ENCODE data around the gene CANT1. TPM values are rescaled to one million over a fixed set of nuclear protein-coding genes. Genes with fewer than 3 reads are reported as not detected.

Gene CANT1
- total RNA-seq, 1 experiment from 2014 or later: 86.4 TPM

DNA sequence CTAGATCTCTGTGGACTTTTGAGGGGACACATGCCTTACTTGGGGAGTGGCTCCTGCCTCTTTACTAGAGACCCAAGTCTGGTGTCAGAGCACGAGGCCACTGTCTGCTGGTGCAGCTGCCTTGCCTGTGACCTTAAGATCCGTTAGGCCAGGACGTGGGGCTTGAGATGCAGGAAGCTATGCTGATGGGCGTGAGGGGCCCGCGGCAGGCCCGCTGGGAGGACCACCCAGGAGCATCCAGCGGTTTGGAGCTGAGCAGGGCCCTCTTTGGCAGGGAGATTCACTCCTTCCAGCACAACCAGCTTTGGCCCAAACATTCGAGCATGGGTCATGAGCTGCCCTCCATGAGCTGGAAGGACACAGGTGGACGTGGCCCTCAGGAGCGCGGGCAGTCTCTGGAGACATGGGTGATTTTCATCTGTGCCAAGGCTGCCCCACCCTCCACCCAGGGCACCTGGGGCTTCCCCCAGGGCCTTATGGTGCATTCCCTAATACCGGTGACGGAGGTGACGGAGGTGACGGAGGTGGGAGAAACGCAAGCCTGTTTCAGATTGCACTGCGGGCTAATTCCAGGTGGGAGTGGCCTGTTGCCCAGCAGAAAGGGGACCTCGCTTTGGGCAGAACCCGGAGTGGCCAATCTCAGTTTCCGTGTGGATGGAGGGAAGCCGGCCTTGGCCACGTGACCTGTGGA is 42.5 kb downstream of the CANT1 start:
- POLR2A ChIA-PET: no interaction called here
- Mint-ChIP-seq H3K27me3 (ENCODE audit: insufficient read depth, unreplicated experiment) (no peaks in the 10 kb centered on the region), H3K36me3 (ENCODE audit: insufficient read depth, unreplicated experiment) (peaks cover 9% of the 10 kb centered on the region), H3K4me1 (ENCODE audit: low read depth, unreplicated experiment) (peaks cover 23% of the 10 kb centered on the region), H3K4me3 (ENCODE audit: unreplicated experiment) (no peak overlapping the region), H3K27ac (ENCODE audit: unreplicated experiment) (no peak overlapping the region), H3K9me3 (ENCODE audit: unreplicated experiment) (no peaks in the 10 kb centered on the region)
- CTCF ChIA-PET: interaction anchor here (0.6 to 1.9 kb wide), 3 partner anchors 16 to 101 kb away, joined by 3 to 7 read pairs (median 4); no protein-coding TSS in a partner anchor
- H3K4me1 ChIP-seq: peaks cover 25% of the 10 kb centered on the region
- BruUV-seq (replicated peaks): no TSS peak
- H3K36me3 ChIP-seq (ENCODE audit: control insufficient read depth, insufficient read depth, low read length): no peaks in the 10 kb centered on the region
- intact Hi-C loops (cut with micrococcal nuclease; ENCODE audit: unreplicated experiment): no loop called here
- H3K27me3 ChIP-seq (replicated peaks; ENCODE audit: control insufficient read depth, insufficient read depth, low read length): no peaks in the 10 kb centered on the region
- DNase-seq: no peak
- H3K9me3 ChIP-seq: no peaks in the 10 kb centered on the region
- H3K4me3 ChIP-seq (ENCODE audit: low read depth, low read length): no peak overlapping the region
- TF ChIP-seq, protein P1, sequence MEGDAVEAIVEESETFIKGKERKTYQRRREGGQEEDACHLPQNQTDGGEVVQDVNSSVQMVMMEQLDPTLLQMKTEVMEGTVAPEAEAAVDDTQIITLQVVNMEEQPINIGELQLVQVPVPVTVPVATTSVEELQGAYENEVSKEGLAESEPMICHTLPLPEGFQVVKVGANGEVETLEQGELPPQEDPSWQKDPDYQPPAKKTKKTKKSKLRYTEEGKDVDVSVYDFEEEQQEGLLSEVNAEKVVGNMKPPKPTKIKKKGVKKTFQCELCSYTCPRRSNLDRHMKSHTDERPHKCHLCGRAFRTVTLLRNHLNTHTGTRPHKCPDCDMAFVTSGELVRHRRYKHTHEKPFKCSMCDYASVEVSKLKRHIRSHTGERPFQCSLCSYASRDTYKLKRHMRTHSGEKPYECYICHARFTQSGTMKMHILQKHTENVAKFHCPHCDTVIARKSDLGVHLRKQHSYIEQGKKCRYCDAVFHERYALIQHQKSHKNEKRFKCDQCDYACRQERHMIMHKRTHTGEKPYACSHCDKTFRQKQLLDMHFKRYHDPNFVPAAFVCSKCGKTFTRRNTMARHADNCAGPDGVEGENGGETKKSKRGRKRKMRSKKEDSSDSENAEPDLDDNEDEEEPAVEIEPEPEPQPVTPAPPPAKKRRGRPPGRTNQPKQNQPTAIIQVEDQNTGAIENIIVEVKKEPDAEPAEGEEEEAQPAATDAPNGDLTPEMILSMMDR (IDR thresholded peaks at IDR 0.05; ENCODE audit: insufficient read depth in 1 of 2, low read depth in 1 of 2, low read length in 1 of 2, severe bottlenecking in 1 of 2, unreplicated experiment in 1 of 2): no peak

DNA sequence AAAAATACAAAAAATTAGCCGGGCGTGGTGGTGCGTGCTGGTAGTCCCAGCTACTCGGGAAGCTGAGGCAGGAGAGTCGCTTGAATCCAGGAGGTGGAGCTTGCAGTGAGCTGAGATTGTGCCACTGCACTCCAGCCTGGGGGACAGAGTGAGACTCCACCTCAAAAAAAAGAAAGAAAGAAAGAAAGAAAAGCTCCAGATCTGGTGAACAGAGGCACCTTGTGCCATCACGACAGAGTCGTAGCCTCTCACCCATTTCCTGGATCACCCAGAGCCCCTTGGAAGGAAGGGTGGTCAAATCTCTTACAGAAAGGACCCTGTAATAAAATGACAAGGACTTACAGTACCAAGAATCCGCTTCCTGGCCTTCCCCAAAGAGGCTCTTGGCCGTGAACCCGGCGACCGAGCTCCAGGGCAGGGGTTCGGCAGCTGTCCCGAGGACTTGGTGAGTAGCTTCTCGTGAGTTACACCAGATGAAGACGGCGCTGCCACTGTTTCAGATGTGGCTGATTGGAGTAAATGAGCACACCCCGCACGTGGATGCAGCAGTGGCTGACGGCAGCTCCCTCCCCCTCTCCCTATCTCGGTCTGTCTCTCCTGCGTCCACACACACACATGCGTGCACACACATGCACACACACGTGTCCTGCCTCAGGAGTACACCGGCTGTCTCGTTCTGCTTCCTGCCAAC is 43.3 kb downstream of the CANT1 start:
- H3K4me1 ChIP-seq: peaks cover 25% of the 10 kb centered on the region
- intact Hi-C loops (cut with micrococcal nuclease; ENCODE audit: unreplicated experiment): no loop called here
- peaks cover 6% of the 10 kb centered on the region for H3K36me3 Mint-ChIP-seq (ENCODE audit: insufficient read depth, unreplicated experiment)

DNA sequence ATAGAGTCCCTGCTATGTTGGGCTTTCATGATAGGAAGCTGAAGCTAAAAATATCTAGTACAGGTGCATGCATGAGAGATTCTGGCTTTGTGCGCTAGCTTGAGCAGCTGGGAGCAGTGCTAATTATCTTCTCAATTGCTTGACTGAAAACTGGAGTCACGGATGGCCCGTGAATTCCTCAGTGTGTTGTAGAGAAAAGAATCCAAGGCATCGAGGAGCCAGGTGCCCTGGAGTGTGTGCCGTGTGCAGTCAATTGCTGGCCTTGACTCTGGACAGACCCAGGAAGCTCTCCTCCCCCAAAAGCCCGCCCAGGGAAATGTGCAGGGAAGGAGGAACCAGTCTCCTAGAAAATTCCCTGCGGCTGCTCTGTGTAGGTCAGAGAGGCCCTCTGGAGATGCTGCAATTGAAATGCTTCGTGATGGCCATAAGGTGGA is 44.1 kb downstream of the CANT1 start:
- CTCF ChIA-PET: interaction anchor here (0.6 to 0.9 kb wide), 2 partner anchors 89 to 123 kb away, joined by 3 to 8 read pairs; no protein-coding TSS in a partner anchor
- no peaks in the 10 kb centered on the region for H3K27me3 Mint-ChIP-seq (ENCODE audit: insufficient read depth, unreplicated experiment)
- no TSS peak for BruUV-seq (replicated peaks)
- POLR2A ChIA-PET: no interaction called here
- Histone ChIP-seq H3K4me1 (peaks cover 25% of the 10 kb centered on the region), H3K4me3 (ENCODE audit: low read depth, low read length) (no peak overlapping the region), H3K27me3 (replicated peaks; ENCODE audit: control insufficient read depth, insufficient read depth, low read length) (no peaks in the 10 kb centered on the region), H3K36me3 (ENCODE audit: control insufficient read depth, insufficient read depth, low read length) (no peaks in the 10 kb centered on the region), H3K9me3 (no peaks in the 10 kb centered on the region)
- H3K36me3 Mint-ChIP-seq (ENCODE audit: insufficient read depth, unreplicated experiment): no peaks in the 10 kb centered on the region
- no peak overlapping the region for H3K27ac Mint-ChIP-seq (ENCODE audit: unreplicated experiment)
- no peak overlapping the region for H3K4me3 Mint-ChIP-seq (ENCODE audit: unreplicated experiment)
- H3K4me1 Mint-ChIP-seq (ENCODE audit: low read depth, unreplicated experiment): peaks cover 17% of the 10 kb centered on the region
- TF ChIP-seq, protein P1 (IDR thresholded peaks at IDR 0.05; ENCODE audit: insufficient read depth in 1 of 2, low read depth in 1 of 2, low read length in 1 of 2, severe bottlenecking in 1 of 2, unreplicated experiment in 1 of 2): no peak
- DNase-seq: no peak
- H3K9me3 Mint-ChIP-seq (ENCODE audit: unreplicated experiment): no peaks in the 10 kb centered on the region
- intact Hi-C loops (cut with micrococcal nuclease; ENCODE audit: unreplicated experiment): no loop called here

More for the DNA sequence above, 43.3 kb downstream of the CANT1 start:
- Histone ChIP-seq H3K27me3 (replicated peaks; ENCODE audit: control insufficient read depth, insufficient read depth, low read length) (no peaks in the 10 kb centered on the region), H3K36me3 (ENCODE audit: control insufficient read depth, insufficient read depth, low read length) (no peaks in the 10 kb centered on the region), H3K4me3 (ENCODE audit: low read depth, low read length) (no peak overlapping the region), H3K9me3 (no peaks in the 10 kb centered on the region)
- POLR2A ChIA-PET: interaction anchor here (0.6 kb wide), 1 partner anchor 125 kb away, joined by 3 read pairs; no protein-coding TSS in a partner anchor
- Mint-ChIP-seq H3K27ac (ENCODE audit: unreplicated experiment) (no peak overlapping the region), H3K4me1 (ENCODE audit: low read depth, unreplicated experiment) (peaks cover 21% of the 10 kb centered on the region), H3K27me3 (ENCODE audit: insufficient read depth, unreplicated experiment) (no peaks in the 10 kb centered on the region), H3K9me3 (ENCODE audit: unreplicated experiment) (no peaks in the 10 kb centered on the region), H3K4me3 (ENCODE audit: unreplicated experiment) (no peak overlapping the region)
- DNase-seq: no peak
- BruUV-seq (replicated peaks): no TSS peak
- TF ChIP-seq, protein P1 (IDR thresholded peaks at IDR 0.05; ENCODE audit: insufficient read depth in 1 of 2, low read depth in 1 of 2, low read length in 1 of 2, severe bottlenecking in 1 of 2, unreplicated experiment in 1 of 2): no peak
- CTCF ChIA-PET: interaction anchor here (0.6 to 0.9 kb wide), 3 partner anchors 26 to 124 kb away, joined by 3 to 8 read pairs (median 3); no protein-coding TSS in a partner anchor
